Measurements from ENCODE around the gene CD99L2. TPM values are rescaled to one million over a fixed set of nuclear protein-coding genes. Genes with fewer than 3 reads are reported as not detected.

CD99L2 gene
- 10 to 100 TPM; 32.6 to 53.3 TPM for total RNA-seq

- intact Hi-C loops (cut with DNase I): no loop called here
- Histone ChIP-seq H3K4me3 (peak within 1 kb of the TSS; percentile 44 to 52), H3K36me3 (no peaks in the 10 kb centered on the region), H3K4me1 (replicated peaks) (no peaks in the 10 kb centered on the region), H3K9me3 (no peaks in the 10 kb centered on the region), H3K27ac (peak within 1 kb of the TSS; percentile 66 to 75), H3K27me3 (replicated peaks; ENCODE audit: insufficient read depth) (no peaks in the 10 kb centered on the region)
- no peak for TF ChIP-seq POLR2AphosphoS5 (IDR thresholded peaks at IDR 0.05)
- peak; percentile 23 for TF ChIP-seq POLR2A (IDR thresholded peaks at IDR 0.05)
- WGBS: 0% methylated on average over 1 of the region's 95 CpGs
- DNase-seq (ENCODE audit: low spot score): peak; percentile 82
Observed at GRCh38 chrX:150898343-150899190, at the start of gene CD99L2. CD99L2 (minus strand) TSS chrX:150898668; CDS start chrX:150898588, 80 bp downstream.

DNA sequence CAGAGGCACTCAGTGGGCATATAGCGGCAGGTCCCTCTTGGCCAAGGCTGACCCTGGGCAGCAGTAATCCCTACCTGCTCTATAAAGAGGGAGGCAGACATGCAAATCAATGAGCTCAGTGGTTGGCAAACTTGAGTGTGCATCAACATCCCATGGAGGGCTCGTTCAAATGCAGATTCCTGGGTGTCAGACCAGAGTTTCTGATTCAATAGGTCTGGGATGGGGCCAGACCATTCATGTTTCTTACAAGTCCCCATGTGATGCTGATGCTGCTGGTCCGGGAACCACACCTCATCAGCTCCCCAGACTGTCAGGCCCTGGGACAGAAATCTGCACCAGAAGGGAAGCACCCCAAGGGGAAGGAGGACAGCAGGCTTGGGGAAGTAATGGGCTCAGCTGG lies 45.8 kb upstream of the CD99L2 start:
- Histone ChIP-seq H3K27ac (no peak overlapping the region), H3K4me3 (no peak overlapping the region), H3K9me3 (no peaks in the 10 kb centered on the region), H3K27me3 (replicated peaks; ENCODE audit: insufficient read depth) (no peaks in the 10 kb centered on the region), H3K4me1 (replicated peaks) (no peaks in the 10 kb centered on the region), H3K36me3 (no peaks in the 10 kb centered on the region)
- no peak for DNase-seq (ENCODE audit: low spot score)
- 90% methylated on average over 3 of the region's 3 CpGs for WGBS
- intact Hi-C loops (cut with DNase I): no loop called here
- TF ChIP-seq POLR2AphosphoS5 (IDR thresholded peaks at IDR 0.05) (no peak), POLR2A (IDR thresholded peaks at IDR 0.05) (no peak)
- TF ChIP-seq, protein P1, sequence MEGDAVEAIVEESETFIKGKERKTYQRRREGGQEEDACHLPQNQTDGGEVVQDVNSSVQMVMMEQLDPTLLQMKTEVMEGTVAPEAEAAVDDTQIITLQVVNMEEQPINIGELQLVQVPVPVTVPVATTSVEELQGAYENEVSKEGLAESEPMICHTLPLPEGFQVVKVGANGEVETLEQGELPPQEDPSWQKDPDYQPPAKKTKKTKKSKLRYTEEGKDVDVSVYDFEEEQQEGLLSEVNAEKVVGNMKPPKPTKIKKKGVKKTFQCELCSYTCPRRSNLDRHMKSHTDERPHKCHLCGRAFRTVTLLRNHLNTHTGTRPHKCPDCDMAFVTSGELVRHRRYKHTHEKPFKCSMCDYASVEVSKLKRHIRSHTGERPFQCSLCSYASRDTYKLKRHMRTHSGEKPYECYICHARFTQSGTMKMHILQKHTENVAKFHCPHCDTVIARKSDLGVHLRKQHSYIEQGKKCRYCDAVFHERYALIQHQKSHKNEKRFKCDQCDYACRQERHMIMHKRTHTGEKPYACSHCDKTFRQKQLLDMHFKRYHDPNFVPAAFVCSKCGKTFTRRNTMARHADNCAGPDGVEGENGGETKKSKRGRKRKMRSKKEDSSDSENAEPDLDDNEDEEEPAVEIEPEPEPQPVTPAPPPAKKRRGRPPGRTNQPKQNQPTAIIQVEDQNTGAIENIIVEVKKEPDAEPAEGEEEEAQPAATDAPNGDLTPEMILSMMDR (IDR thresholded peaks at IDR 0.05): no peak

DNA sequence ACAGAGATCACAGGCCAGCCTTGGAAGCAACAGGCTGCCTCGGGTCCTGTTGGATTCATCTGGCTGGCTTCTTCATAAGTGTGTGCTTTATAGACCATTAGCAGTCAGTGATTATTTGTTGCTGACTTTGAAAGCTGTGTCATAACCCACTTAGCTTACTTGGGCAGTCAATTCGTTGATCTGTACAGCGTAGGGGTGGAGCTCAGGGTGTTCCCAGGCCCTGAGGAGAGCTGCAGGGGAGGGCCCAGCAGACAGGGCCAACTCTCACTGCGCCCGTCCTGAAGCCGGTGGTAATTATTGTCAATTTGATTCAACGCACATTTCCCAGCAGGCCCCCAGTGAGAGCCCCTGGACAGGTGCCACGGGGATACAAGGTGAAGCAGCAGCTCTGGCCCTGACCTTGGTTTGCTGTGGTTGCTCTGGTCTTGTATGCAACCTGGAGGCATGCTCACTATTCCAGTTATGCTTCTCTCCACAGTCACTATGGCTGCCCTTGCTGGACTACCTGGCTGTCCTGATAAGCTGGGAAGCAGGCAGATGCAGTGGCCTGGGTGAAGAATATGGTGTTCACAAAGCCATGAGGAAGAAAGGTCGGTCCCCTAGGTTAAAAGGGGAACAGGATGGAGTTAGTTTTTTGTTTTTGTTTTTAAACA lies 44.6 kb upstream of the CD99L2 start:
- Histone ChIP-seq H3K9me3 (no peaks in the 10 kb centered on the region), H3K4me1 (replicated peaks) (no peaks in the 10 kb centered on the region), H3K27me3 (replicated peaks; ENCODE audit: insufficient read depth) (no peaks in the 10 kb centered on the region), H3K27ac (no peak overlapping the region), H3K36me3 (no peaks in the 10 kb centered on the region), H3K4me3 (no peak overlapping the region)
- WGBS: 69% methylated on average over 6 of the region's 9 CpGs
- no peak for DNase-seq (ENCODE audit: low spot score)
- intact Hi-C loops (cut with DNase I): no loop called here
- no peak for TF ChIP-seq POLR2A (IDR thresholded peaks at IDR 0.05)
- TF ChIP-seq, protein P1 (IDR thresholded peaks at IDR 0.05): no peak

GRCh38 chrX:150941580-150941979 lies 43.1 kb upstream of the CD99L2 start:
- no peak for TF ChIP-seq POLR2A (IDR thresholded peaks at IDR 0.05)
- no peak for TF ChIP-seq POLR2AphosphoS5 (IDR thresholded peaks at IDR 0.05)
- TF ChIP-seq, protein P1 (IDR thresholded peaks at IDR 0.05): no peak
- no peaks in the 10 kb centered on the region for H3K36me3 ChIP-seq
- WGBS: 64% methylated on average over 2 of the region's 2 CpGs
- DNase-seq (ENCODE audit: low spot score): no peak
- no peak overlapping the region for H3K4me3 ChIP-seq
- H3K27ac ChIP-seq: no peak overlapping the region
- no peaks in the 10 kb centered on the region for H3K9me3 ChIP-seq
- no peaks in the 10 kb centered on the region for H3K27me3 ChIP-seq (replicated peaks; ENCODE audit: insufficient read depth)
- intact Hi-C loops (cut with DNase I): no loop called here
- H3K4me1 ChIP-seq (replicated peaks): no peaks in the 10 kb centered on the region

DNA sequence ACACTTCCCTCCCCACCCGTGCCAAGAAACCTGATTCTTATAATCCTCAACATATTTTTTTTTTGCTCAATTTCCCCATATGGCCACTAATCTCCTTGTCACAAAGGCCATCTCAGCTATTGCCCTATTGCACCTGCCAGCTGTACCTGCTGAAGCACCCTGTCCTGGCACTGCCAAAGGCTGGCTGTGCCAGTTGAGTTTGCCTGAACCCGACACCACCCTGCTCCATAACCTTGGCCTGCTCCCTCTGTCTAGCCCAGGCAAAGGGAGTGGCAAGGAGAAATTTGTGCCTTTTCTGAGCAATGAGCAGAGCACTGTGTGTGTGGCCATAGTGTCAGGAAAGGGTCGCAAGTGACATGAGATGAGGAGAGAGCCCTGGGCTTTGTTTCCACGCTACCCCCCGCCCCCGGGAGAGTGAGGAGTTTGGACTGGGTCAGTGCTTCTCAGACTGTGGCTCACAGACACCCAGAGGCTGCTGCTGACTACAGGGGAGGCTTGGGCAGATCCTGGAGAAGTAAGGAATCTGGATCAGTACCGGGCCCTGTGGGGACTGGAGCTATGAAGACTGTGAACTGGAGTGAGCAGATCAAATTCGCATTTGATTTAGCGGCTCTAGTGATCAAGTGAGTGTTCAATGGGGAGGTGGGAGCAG lies 42.5 kb upstream of the CD99L2 start:
- H3K4me1 ChIP-seq (replicated peaks): no peaks in the 10 kb centered on the region
- DNase-seq (ENCODE audit: low spot score): no peak
- H3K27me3 ChIP-seq (replicated peaks; ENCODE audit: insufficient read depth): no peaks in the 10 kb centered on the region
- no peak for TF ChIP-seq POLR2A (IDR thresholded peaks at IDR 0.05)
- TF ChIP-seq POLR2AphosphoS5 (IDR thresholded peaks at IDR 0.05): no peak
- TF ChIP-seq, protein P1 (IDR thresholded peaks at IDR 0.05): no peak
- no peaks in the 10 kb centered on the region for H3K9me3 ChIP-seq
- no peak overlapping the region for H3K4me3 ChIP-seq
- intact Hi-C loops (cut with DNase I): no loop called here
- 74% methylated on average over 9 of the region's 9 CpGs for WGBS
- H3K27ac ChIP-seq: no peak overlapping the region
- no peaks in the 10 kb centered on the region for H3K36me3 ChIP-seq
